Small intestine (tissue), 7 donors: Measurements from ENCODE around the gene CC2D2A. TPM values are rescaled to one million over a fixed set of nuclear protein-coding genes. Genes with fewer than 3 reads are reported as not detected.

Experiments
- DNase-seq, 2 donors: peaks; one replicate each; pipeline versions ENCODE4 v3.0.0 to v3.0.0-alpha.2; 2013
- FAIRE-seq: peaks from 2 replicates; lab custom pipeline; 2012; peaks lifted over from hg19 to GRCh38; lab: Jason Lieb, UNC
- H3K27ac ChIP-seq, 3 donors: one replicate each; pipeline ENCODE4 v1.5.1; 2013; ENCODE audit warnings: low read length in 2 of 3, mild to moderate bottlenecking in 2 of 3, control low read depth in 1 of 3, inconsistent platforms in 1 of 3, low read depth in 1 of 3, moderate library complexity in 1 of 3
- H3K27me3 ChIP-seq, 3 donors: one replicate each; pipeline ENCODE4 v1.6.1; 2013; ENCODE audit warnings: low read length in 3 of 3, inconsistent platforms in 1 of 3; ENCODE audit not compliant: control insufficient read depth in 3 of 3, insufficient read depth in 3 of 3
- H3K36me3 ChIP-seq, 3 donors: one replicate each; pipeline ENCODE4 v1.6.1; 2013; ENCODE audit warnings: low read length in 3 of 3, inconsistent platforms in 1 of 3, low read depth in 1 of 3, mild to moderate bottlenecking in 1 of 3, moderate library complexity in 1 of 3; ENCODE audit not compliant: control insufficient read depth in 3 of 3, insufficient read depth in 2 of 3
- H3K4me1 ChIP-seq, 3 donors: one replicate each; pipeline ENCODE4 v1.6.1; 2013; ENCODE audit warnings: low read length in 2 of 3, inconsistent platforms in 1 of 3, low read depth in 1 of 3, mild to moderate bottlenecking in 1 of 3, moderate library complexity in 1 of 3; ENCODE audit not compliant: control insufficient read depth in 3 of 3, insufficient read depth in 2 of 3
- H3K4me3 ChIP-seq, 3 donors: one replicate each; pipeline ENCODE4 v1.5.1; 2013; ENCODE audit warnings: low read length in 3 of 3, control low read depth in 1 of 3, inconsistent platforms in 1 of 3, low read depth in 1 of 3, mild to moderate bottlenecking in 1 of 3, moderate library complexity in 1 of 3
- H3K9me3 ChIP-seq, 2 donors: one replicate each; pipeline ENCODE4 v1.6.1; 2013; ENCODE audit warnings: low read depth in 1 of 2, low read length in 1 of 2; ENCODE audit not compliant: control insufficient read depth in 2 of 2, insufficient read depth in 1 of 2
- WGBS, 3 donors: extraction: QIAGEN DNeasy Blood & Tissue Kit; methylation state at CpG; one replicate each; pipeline ENCODE4 v1.1.7; 2013; 5-methylcytosine and 5-hydroxymethylcytosine counted together
- polyA plus RNA-seq, 4 donors: library from polyadenylated mRNA; stranded (reverse) in 3 of 4; unstranded in 1 of 4; fragments of 200-250 nt in 3 of 4; fragments of 120-200 nt in 1 of 4; gene quantifications; one replicate each; pipeline versions ENCODE4 v1.2.1 to v1.2.3, GENCODE V29; 2013
- donor health status: healthy with polysubstance abuse.
- donor health status: control.
- donor health status: control.
- donor health status: Bipolar disorder and iron deficiency.
- donor health status: healthy.

CC2D2A gene
- polyA plus RNA-seq, 4 donors = 1.6 to 13.6 (median 5.5) TPM

DNA sequence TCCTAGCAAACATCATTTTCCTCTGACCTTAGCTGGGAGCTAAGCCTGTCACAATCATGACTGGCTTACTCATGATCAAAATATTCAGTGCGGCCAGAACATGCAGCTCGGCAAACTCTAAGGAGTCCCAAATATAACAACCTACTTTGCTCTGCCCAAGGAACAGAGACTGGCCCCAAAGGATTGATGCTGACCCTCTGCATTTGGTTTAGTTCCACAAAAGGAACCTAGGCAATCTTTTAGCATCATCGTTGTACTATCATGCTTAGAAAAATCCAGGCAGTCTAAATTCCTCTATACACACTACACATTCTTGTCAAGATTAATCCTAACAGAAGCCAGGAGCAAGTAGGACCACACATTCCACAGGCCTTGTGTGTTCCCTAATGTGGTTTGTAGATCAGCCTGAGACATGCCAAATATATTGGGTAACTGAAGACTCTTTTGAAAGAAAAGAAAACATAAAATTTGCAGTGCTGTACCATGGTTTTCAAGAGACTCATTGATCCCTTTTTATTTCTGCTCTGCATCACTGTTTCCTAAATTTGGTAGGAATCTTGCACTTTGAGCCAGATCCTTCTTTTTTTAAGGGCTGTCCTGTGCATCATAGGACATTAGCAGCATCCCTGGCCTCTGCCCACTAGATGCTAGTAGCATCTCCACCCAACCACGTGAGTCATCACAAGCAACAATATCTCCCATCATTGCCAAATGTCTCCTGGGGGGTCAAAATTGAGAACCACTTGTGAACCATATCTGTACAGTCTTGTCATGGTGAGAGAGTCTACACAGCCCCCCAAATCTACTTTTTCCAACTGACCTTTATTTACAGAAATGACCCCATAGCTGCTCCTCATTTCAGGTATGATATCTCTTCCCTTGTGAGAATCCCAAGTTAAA, 17.6 kb upstream of the CC2D2A start:
- H3K27me3 ChIP-seq = no peaks in the 10 kb centered on the region
- H3K36me3 ChIP-seq = no peaks in the 10 kb centered on the region
- DNase-seq (no peak), FAIRE-seq (no peak)
- H3K4me1 ChIP-seq = peaks cover 0 to 4% (median 0%) of the 10 kb centered on the region in 3 donors
- H3K9me3 ChIP-seq = no peaks in the 10 kb centered on the region
- H3K27ac ChIP-seq = peak overlapping the region in 1 of 3 donors; percentile 30
- no peak overlapping the region for H3K4me3 ChIP-seq
- 47 to 74% (median 71%) methylated on average over 4 of the region's 4 CpGs for WGBS, 3 donors

DNA sequence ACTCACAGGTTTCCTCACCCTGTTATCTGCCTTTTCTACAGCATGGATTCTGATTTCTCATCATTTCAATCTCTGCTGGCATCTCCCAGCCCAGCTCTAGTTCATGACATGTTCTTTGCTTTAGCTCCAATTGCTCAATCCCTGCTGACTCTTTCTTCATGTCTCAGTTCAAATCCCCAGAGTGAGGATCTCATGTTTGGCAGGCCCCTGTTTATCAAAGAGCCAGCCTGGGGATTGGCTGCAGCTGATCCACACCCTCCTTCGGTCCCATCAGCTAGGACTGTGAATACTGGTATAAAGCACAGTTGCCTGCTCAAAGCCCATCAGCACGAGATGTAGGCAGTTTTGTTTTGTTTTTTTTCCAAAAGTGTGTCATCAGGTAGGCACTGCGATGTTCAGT, 14.4 kb upstream of the CC2D2A start:
- no peak for FAIRE-seq
- no peak overlapping the region for H3K27ac ChIP-seq
- H3K9me3 ChIP-seq = no peaks in the 10 kb centered on the region
- DNase-seq = no peak
- H3K4me3 ChIP-seq = no peak overlapping the region
- WGBS, 3 donors = 73 to 80% (median 80%) methylated on average over 3 of the region's 3 CpGs
- peaks cover 0 to 4% (median 2%) of the 10 kb centered on the region in 3 donors for H3K4me1 ChIP-seq
- no peaks in the 10 kb centered on the region for H3K36me3 ChIP-seq
- no peaks in the 10 kb centered on the region for H3K27me3 ChIP-seq

DNA sequence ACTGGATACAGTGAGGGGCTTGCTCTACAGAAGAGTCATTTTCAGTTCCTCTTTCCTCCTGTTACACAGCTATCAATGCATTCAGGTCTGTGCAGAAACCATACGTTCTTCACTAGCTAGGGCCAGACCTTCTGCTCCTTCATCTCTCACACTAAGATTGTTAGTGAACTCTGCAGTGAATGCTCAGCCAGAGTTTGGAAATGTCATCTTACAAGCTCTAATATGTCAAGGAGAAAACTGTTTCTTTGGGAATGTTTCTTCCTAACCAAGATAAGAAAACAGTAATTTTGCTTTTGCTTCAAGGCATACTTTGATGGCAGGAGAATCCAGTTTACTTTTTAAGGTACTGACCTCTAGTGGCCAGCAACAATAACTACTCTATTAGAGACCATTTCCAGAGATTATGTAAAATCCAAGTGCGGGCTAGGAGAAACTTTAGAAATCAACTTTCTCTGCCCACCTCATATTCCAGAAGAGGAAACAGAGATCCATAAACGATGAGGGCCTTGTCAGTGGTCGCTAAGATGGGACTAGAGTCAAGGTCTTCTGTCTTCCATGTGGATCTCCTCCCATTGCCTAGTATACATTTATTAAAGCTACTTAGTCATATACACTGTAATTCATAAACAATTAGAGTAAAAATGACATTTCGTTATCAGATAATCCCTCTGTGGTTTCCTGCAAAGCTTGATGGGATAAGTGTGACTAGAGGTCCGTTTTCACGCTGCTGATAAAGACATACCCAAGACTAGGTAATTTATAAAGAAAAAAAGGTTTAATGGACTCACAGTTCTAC, 12.1 kb upstream of the CC2D2A start:
- H3K36me3 ChIP-seq = no peaks in the 10 kb centered on the region
- H3K27me3 ChIP-seq = no peaks in the 10 kb centered on the region
- H3K4me1 ChIP-seq = peaks cover 0 to 2% (median 0%) of the 10 kb centered on the region in 3 donors
- H3K27ac ChIP-seq = no peak overlapping the region
- DNase-seq (peak; percentile 44 to 50), FAIRE-seq (peak; percentile 67)
- H3K4me3 ChIP-seq = no peak overlapping the region
- H3K9me3 ChIP-seq = no peaks in the 10 kb centered on the region
- WGBS, 3 donors = 26 to 29% (median 28%) methylated on average over 7 of the region's 7 CpGs

DNA sequence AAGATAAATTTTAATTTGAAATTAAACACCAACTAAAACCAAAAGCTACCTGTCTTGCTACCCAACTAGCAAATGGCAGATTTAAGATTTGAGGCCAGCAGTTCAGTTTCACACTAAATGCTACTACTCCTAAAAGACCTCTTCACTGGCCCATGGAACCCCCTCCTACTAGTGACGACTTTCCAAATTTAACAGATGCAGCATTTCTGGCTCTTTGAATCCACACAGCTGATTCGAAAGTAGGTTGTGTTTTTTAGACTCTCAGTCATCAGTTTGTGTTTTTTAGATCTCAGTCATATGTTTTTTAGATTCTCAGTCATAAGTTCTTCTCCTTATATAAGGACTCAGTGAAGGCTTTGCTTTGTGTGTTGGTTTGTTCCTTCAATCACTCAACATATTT, 11.1 kb upstream of the CC2D2A start:
- DNase-seq = no peak
- 61 to 77% (median 74%) methylated on average over 2 of the region's 2 CpGs for WGBS, 3 donors
- Histone ChIP-seq H3K27ac (no peak overlapping the region), H3K27me3 (no peaks in the 10 kb centered on the region), H3K9me3 (no peaks in the 10 kb centered on the region), H3K4me3 (no peak overlapping the region), H3K36me3 (no peaks in the 10 kb centered on the region), H3K4me1 (peaks cover 0 to 2% (median 0%) of the 10 kb centered on the region in 3 donors)
- FAIRE-seq = no peak

DNA sequence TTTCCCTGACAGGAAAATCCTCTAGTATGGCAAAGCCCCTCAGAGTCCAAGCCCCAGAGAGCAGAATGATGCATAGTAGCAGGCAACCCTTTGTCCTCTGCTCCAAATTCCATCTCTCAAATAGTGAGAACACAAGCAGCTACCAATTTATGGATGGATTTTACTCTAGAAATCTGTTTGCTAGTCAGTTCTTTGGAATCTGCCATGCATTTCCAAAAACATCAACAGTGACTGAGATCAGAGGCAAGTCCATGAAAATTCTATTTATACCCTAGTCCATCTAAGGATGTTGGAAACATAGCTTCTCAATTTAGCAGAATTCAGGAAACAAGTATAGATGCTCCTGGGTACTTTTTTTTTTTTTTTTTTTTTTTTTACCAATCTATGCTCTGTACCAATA, 10.0 kb upstream of the CC2D2A start:
- Histone ChIP-seq H3K9me3 (no peaks in the 10 kb centered on the region), H3K27me3 (no peaks in the 10 kb centered on the region), H3K4me3 (no peak overlapping the region), H3K36me3 (no peaks in the 10 kb centered on the region), H3K4me1 (peaks cover 0 to 2% (median 0%) of the 10 kb centered on the region in 3 donors), H3K27ac (no peak overlapping the region)
- no peak for FAIRE-seq
- DNase-seq = no peak

DNA sequence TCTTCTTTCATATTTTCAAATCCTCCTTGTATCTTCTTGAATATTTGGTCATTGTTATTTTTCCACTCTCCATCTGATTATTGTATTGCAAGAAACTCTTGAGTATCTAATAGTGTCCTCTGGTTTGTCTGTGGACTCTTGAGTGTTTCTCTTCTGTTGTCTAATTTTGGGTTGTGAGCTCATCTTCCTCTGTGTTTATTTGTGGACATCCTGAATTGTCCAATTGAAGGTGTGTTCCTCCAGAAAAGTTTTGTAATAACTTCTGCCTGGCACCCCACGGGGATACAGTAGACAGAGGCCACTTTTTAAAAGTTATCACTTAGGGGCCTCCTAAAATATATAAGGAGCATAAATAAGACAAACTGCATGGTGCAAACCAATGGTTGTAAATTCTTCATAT, 3.1 kb upstream of the CC2D2A start:
- no peak for FAIRE-seq
- H3K36me3 ChIP-seq = no peaks in the 10 kb centered on the region

DNA sequence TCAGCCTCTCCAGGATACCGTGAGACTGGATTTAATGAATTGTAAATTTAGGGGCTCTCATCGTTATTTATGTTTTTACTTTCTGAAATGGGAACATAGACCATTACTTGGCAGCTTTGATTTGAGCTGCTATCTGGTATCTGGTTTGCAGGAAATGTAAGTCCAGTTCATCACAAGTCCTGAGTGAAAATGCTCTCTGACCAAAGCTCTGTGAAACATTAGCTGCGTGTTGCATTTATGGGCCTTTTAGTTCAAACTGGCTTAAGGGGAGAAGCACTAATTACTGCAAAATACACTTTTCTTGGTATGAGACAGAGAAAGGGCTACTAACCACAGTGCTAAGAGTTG, 420 bp downstream of the CC2D2A start:
- peak overlapping the region; percentile 23 to 59 (median 43) for H3K4me3 ChIP-seq
- no peaks in the 10 kb centered on the region for H3K4me1 ChIP-seq
- peak overlapping the region; percentile 0 to 44 (median 14) for H3K27ac ChIP-seq
- H3K9me3 ChIP-seq = no peaks in the 10 kb centered on the region
- no peaks in the 10 kb centered on the region for H3K36me3 ChIP-seq
- DNase-seq (no peak), FAIRE-seq (no peak)
- WGBS, 3 donors = 2 to 7% (median 4%) methylated on average over 3 of the region's 3 CpGs
- H3K27me3 ChIP-seq = no peaks in the 10 kb centered on the region

More for the DNA sequence above, 3.1 kb upstream of the CC2D2A start:
- no peaks in the 10 kb centered on the region for H3K27me3 ChIP-seq
- 72 to 75% (median 73%) methylated on average over 1 of the region's 1 CpG for WGBS, 3 donors
- no peaks in the 10 kb centered on the region for H3K9me3 ChIP-seq
- no peak overlapping the region for H3K4me3 ChIP-seq
- no peaks in the 10 kb centered on the region for H3K4me1 ChIP-seq
- DNase-seq = no peak
- H3K27ac ChIP-seq = no peak overlapping the region

DNA sequence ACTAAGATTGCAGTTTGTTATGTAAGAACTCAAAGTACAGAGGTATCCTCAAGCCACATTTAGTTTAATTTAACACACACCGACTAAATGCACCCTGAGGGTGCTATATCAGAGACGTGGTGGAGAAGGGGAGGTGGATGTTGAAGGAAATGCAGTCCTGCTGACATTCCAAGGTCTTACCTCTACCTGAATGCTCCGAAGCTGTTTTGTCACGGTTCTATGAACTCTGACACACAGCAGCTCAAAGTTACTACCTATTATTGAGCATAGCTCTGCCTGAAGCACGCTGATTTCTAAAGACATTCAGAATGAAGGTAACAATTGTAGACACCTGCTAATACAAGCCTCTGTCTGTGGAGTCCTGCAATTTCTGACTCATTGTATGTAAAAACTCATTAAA, 6.7 kb downstream of the CC2D2A start:
- H3K27ac ChIP-seq = no peak overlapping the region
- H3K4me3 ChIP-seq = no peak overlapping the region
- WGBS, 3 donors = 82 to 88% (median 83%) methylated on average over 5 of the region's 5 CpGs
- peaks cover 0 to 5% (median 0%) of the 10 kb centered on the region in 3 donors for H3K36me3 ChIP-seq
- DNase-seq (no peak), FAIRE-seq (no peak)
- no peaks in the 10 kb centered on the region for H3K4me1 ChIP-seq
- H3K9me3 ChIP-seq = no peaks in the 10 kb centered on the region
- H3K27me3 ChIP-seq = no peaks in the 10 kb centered on the region
